ENCODE measurements around the gene KIF26A. TPM values are rescaled to one million over a fixed set of nuclear protein-coding genes. Genes with fewer than 3 reads are reported as not detected.

KIF26A gene
- total and polyA plus RNA-seq, 2 of the 4 experiments (the other 2 are of a cell fraction) = not detected

GRCh38 chr14:104112113-104112505, 26.3 kb upstream of the KIF26A start:
- Histone ChIP-seq H3K27me3 (ENCODE audit: control insufficient read depth, insufficient read depth, low read length) (peaks cover 10% of the 10 kb centered on the region; the same call in 1 of the 2 replicates), H3K4me1 (ENCODE audit: control insufficient read depth, insufficient read depth, low read length) (no peaks in the 10 kb centered on the region), H2BK20ac (ENCODE audit: low read depth, low read length) (no peak overlapping the region), H3K4me3 (ENCODE audit: insufficient read depth, low read depth, low read length) (no peak overlapping the region), H2AK9ac (replicated peaks; ENCODE audit: low read depth, low read length, poor library complexity) (no peak overlapping the region), H3K23ac (ENCODE audit: low read depth, low read length) (no peak overlapping the region), H3K27ac (ENCODE audit: insufficient read depth, low read length) (no peak overlapping the region), H3K9me1 (ENCODE audit: insufficient read depth, low read length) (no peaks in the 10 kb centered on the region), H3K79me1 (ENCODE audit: low read depth in 1 of 2, low read length in 2 of 2) (no peaks in the 10 kb centered on the region), H2AFZ (replicated peaks; ENCODE audit: low read length, poor library complexity) (no peak overlapping the region), H4K91ac (ENCODE audit: insufficient read depth, low read depth, low read length) (no peak overlapping the region), H3K18ac (ENCODE audit: low read depth, low read length) (no peak overlapping the region), H4K5ac (ENCODE audit: low read depth, low read length) (no peak overlapping the region), H2BK5ac (ENCODE audit: low read depth, low read length, poor library complexity, severe bottlenecking) (no peak overlapping the region), H3K4ac (ENCODE audit: low read depth, low read length) (no peak overlapping the region), H2BK15ac (ENCODE audit: low read depth, low read length) (no peak overlapping the region), H3K36me3 (ENCODE audit: control insufficient read depth, insufficient read depth, low read length) (no peaks in the 10 kb centered on the region), H2AK5ac (ENCODE audit: low read depth, low read length) (no peak overlapping the region), H4K20me1 (ENCODE audit: insufficient read depth, low read length) (no peaks in the 10 kb centered on the region; the same call in 1 of the 2 replicates), H3K9ac (ENCODE audit: low read depth, low read length) (no peak overlapping the region), H3K4me2 (ENCODE audit: low read depth, low read length) (no peak overlapping the region), H3K56ac (ENCODE audit: extremely low read depth, insufficient read depth, low read length) (no peak overlapping the region), H2BK120ac (ENCODE audit: low read depth, low read length) (no peak overlapping the region), H4K8ac (ENCODE audit: low read depth in 2 of 2, low read length in 2 of 2) (no peak overlapping the region), H3K14ac (replicated peaks; ENCODE audit: low read depth, low read length) (no peak overlapping the region), H3K9me3 (ENCODE audit: control insufficient read depth, insufficient read depth, low read length) (no peaks in the 10 kb centered on the region)
- ATAC-seq (ENCODE audit: low read depth) (no peak), DNase-seq (no peak)
- WGBS, 2 experiments (ENCODE audit: extremely low coverage in 2 of 2, insufficient read length in 1 of 2) = 70% methylated on average over 2 of the region's 6 CpGs; no CpG with 5 or more reads in 1 of the 2 experiments
- BruUV-seq (replicated peaks) = no TSS peak
- intact Hi-C loops (cut with micrococcal nuclease) (no loop called here), in situ Hi-C loops (cut with MboI; ENCODE audit: low sequenced_read_pairs) (no loop called here), dilution Hi-C loops (cut with HindIII; ENCODE audit: low sequenced_read_pairs, unreplicated experiment) (no loop called here)
- CTCF ChIA-PET = no interaction called here
- POLR2A ChIA-PET (ENCODE audit: unreplicated experiment) = no interaction called here
- TF ChIP-seq MAZ (IDR thresholded peaks at IDR 0.05; ENCODE audit: borderline replicate concordance, low read depth, low read length) = no peak
- no peak for TF ChIP-seq MAFK (IDR thresholded peaks at IDR 0.05; ENCODE audit: low read depth, low read length)
- no peak for TF ChIP-seq CHD1 (IDR thresholded peaks at IDR 0.05; ENCODE audit: low read depth, low read length)
- TF ChIP-seq RCOR1 (IDR thresholded peaks at IDR 0.05; ENCODE audit: insufficient replicate concordance, low read length) = no peak
- no peak for TF ChIP-seq POLR2A (IDR thresholded peaks at IDR 0.05; ENCODE audit: low read depth, low read length)
- no peak for TF ChIP-seq FOS (IDR thresholded peaks at IDR 0.05; ENCODE audit: low read depth, low read length)
- no peak for TF ChIP-seq MXI1 (IDR thresholded peaks at IDR 0.05; ENCODE audit: borderline replicate concordance, low read depth, low read length)
- TF ChIP-seq, protein P1, sequence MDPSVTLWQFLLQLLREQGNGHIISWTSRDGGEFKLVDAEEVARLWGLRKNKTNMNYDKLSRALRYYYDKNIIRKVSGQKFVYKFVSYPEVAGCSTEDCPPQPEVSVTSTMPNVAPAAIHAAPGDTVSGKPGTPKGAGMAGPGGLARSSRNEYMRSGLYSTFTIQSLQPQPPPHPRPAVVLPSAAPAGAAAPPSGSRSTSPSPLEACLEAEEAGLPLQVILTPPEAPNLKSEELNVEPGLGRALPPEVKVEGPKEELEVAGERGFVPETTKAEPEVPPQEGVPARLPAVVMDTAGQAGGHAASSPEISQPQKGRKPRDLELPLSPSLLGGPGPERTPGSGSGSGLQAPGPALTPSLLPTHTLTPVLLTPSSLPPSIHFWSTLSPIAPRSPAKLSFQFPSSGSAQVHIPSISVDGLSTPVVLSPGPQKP (IDR thresholded peaks at IDR 0.05; ENCODE audit: borderline replicate concordance, low read depth, low read length) = no peak
- TF ChIP-seq CEBPB (IDR thresholded peaks at IDR 0.05; ENCODE audit: low read depth, low read length) = no peak
- TF ChIP-seq CTCF (conservative IDR thresholded peaks at IDR 0.05; ENCODE audit: low read depth, low read length) = no peak
- TF ChIP-seq NFE2L2 (IDR thresholded peaks at IDR 0.05; ENCODE audit: low read depth, low read length) = no peak
- TF ChIP-seq BHLHE40 (IDR thresholded peaks at IDR 0.05; ENCODE audit: low read depth, low read length) = no peak
- TF ChIP-seq RAD21 (IDR thresholded peaks at IDR 0.05; ENCODE audit: low read length) = no peak
- TF ChIP-seq USF2 (IDR thresholded peaks at IDR 0.05; ENCODE audit: low read depth, low read length) = no peak
- TF ChIP-seq RFX5 (IDR thresholded peaks at IDR 0.05; ENCODE audit: low read depth, low read length) = no peak
- TF ChIP-seq SMC3 (IDR thresholded peaks at IDR 0.05; ENCODE audit: low read depth, low read length) = no peak

All from IMR-90 (cell line).